Measurements from ENCODE around the gene ANKRD33.

The ANKRD33 gene

GRCh38 chr12:51921017-51921725 lies 33.3 kb downstream of the ANKRD33 start:
- no peak for DNase-seq (ENCODE audit: low spot score)

DNA sequence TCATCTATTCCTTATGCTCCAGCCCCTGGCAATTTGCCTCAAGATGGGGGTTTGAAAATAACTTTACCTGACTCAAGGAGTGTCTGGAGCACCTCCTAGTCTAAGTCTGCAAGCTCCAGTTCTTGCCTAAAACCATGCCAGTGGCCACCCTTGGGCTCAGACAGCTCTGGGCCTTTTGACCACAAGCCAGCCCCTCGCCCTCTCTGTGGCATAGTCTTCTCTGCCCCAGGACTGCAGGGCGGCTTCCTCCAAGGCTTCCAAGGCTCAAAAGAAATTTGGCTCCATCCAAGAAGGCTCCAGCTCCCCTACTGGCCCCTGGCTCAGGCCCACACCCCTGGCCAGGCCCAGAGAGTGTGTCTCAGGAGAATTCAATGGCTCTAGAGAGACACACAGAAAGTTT lies 34.2 kb downstream of the ANKRD33 start:
- DNase-seq (ENCODE audit: low spot score), result no peak

- DNase-seq (ENCODE audit: low spot score), result no peak
These were observed 35.0 kb downstream of the ANKRD33 start for GRCh38 chr12:51922762-51923505.

GRCh38 chr12:51923506-51924365 lies 35.8 kb downstream of the ANKRD33 start:
- no peak for DNase-seq (ENCODE audit: low spot score)

DNA sequence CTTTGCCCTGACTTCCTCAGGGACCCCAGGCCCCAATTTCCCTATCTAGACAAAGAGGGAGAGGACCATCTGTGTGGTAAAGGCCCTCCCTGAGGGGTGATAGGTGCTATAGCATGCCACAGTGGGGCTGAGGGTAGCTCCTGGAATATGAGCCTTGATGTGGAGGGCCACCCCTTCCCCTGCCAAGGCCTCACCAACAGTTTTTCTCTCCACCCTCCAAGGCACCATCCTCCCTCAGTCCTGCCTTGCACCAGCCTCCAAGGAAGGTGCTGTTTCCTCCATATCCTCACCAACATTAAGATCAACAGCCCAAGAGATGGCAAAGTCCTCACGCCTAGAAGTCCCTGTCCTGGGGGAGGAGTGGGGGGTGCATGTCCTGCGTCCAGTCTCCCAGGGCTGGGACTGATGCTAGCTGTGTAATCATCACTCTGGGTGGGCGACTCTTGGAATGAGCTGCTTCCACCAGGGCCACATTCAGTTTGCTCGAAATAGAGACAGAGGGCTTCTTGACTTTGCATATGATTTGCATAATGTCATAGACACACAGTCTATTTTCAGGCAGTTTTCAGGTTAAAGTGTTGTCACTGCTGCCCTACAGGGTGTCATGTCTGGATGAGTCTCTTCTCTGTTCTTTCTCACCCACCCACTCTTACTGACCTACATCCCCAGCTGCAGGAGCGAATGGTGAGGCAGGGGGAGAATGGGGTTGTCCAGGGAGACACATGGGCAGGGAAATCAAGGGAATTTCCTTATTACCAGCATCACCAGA lies 36.8 kb downstream of the ANKRD33 start:
- DNase-seq (ENCODE audit: low spot score), result no peak

DNA sequence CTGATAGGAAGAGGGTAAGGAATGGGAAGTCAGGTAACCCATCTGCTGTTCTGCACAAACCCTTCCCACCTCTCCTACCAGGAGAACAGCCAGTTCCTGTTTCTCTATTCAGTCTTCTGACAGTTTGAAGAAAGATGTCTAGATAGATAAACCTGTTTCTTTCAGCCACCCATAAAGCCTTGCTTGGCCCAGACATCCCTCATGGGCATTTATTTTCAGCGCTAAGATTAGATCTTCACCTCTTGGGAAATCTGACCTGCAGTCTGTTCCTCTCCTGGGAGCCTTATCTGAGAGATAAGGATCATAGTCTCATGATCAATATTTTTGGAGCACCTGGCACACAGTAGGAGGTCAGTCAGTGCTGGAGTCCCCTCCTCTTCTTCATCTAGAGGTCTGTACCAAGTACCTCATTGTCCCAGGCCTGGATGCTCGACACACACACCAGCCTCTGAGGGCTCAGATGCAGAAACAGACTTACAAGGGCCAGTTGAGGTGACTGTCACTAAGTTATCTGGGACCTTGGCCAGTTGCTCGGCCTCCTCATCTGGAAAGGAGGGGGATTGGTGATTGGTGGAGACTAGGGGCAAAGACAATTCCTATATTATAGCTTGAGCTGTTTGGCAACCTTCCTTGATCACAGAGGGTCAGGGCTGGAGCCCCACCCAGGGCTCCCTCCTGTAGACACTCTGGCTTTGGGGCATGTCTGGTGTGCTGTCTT lies 37.6 kb downstream of the ANKRD33 start:
- no peak for DNase-seq (ENCODE audit: low spot score)

GRCh38 chr12:51926064-51926632 lies 38.2 kb downstream of the ANKRD33 start:
- no peak for DNase-seq (ENCODE audit: low spot score)

- DNase-seq (ENCODE audit: low spot score), result peak; percentile 26
These were observed 38.8 kb downstream of the ANKRD33 start for GRCh38 chr12:51926718-51927117.

- DNase-seq (ENCODE audit: low spot score), result no peak
These were observed 44.5 kb downstream of the ANKRD33 start for GRCh38 chr12:51932218-51933076.

GRCh38 chr12:51934080-51934479 lies 46.2 kb downstream of the ANKRD33 start:
- no peak for DNase-seq (ENCODE audit: low spot score)

DNA sequence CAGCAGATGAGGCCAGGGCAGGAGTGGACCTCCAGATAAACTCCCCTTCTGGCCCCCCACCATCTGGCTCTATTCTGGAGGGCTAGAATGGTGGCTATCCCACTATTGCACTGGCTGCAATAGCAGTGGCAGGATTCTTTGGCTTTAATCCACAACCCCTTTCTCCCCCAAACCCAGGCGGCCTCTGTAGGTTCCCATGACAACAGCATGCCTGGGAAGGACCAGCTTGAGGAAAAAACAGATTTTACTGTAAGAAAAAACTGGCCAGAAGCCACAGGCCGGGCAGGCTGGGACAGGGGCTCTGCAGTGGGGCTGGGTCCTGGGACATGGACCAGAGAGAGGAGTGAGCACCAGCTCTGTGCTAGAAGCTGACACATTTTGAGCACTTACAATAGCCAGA lies 50.0 kb downstream of the ANKRD33 start:
- no peak for DNase-seq (ENCODE audit: low spot score)

DNA sequence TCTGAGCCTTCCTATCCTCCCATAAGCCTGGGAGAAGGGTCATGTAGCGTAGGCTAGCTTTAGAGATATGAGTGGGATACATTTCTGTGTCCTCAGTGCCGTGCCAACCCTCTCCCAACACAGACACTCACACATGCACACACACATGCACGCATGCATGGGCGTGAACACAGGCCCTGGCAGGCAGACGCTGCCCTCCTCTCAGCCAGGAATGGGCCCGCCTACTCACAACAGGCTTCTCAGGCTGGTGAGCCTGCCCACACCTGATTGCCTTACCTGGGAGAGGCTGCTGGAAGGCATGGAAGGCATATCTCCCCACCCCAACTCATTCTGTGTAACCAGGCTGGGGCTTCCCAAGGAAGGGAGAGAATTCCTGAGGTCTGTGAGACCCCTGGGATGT lies 50.8 kb downstream of the ANKRD33 start:
- DNase-seq (ENCODE audit: low spot score), result no peak

DNA sequence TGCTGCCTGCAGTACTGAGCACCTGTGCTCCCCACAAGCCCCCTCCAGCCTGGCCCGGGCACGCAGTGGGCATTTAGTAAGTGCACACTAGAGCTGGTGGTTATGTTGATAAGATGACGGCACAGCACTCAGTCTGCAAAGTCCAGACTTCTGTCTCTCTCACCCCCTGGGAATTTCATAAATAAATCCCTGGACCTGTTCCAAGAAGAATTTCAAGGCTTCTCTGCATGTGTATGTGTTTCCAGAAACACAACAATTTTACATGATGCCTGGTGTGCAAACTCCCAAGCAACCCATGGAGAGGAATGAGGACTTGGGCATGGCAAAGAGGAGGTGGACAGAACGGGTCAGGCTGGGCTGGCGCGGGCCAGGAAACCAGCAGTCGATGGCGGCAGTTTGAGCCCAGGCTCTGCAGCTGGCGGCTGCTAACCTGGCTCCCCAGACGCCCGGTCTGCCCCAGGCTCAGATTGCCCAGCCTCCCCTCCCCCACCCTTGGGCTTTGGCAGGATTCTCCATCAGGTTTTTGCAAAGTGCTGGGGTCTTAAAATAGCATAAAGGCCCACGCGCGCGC lies 53.2 kb downstream of the ANKRD33 start:
- DNase-seq (ENCODE audit: low spot score), result no peak

Data from RKO (cell line).